Activated T-helper 2 cell treated with anti-CD3 and anti-CD28 coated beads, Interferon-gamma antibody, Interleukin-2, Interleukin-4, amounts not matched to agents 10 μg/mL and 5 μg/mL and 100 μg/mL, durations not matched to agents 14 hours and 24 hours and 36 hours (primary cell): Measurements from ENCODE around the gene MARF1. TPM values are rescaled to one million over a fixed set of nuclear protein-coding genes. Genes with fewer than 3 reads are reported as not detected.
"Not testable (repeated sequence)": the region's sequence is repeated elsewhere in the genome, so short reads cannot be mapped to it uniquely, and the experiment has no call there.

Source experiments
- DNase-seq: peaks from one replicate; pipeline ENCODE4 v3.0.0; 2021; ENCODE audit warnings: low spot score
- H3K27ac Mint-ChIP-seq: one replicate; pipeline ENCODE4 v1.8.0; 2021; ENCODE audit warnings: mixed read lengths
- H3K27me3 Mint-ChIP-seq: one replicate; pipeline ENCODE4 v1.8.0; 2021; ENCODE audit warnings: low read depth, mixed read lengths
- H3K36me3 Mint-ChIP-seq: one replicate; pipeline ENCODE4 v1.8.0; 2021; ENCODE audit warnings: low read depth, mixed read lengths
- H3K4me1 Mint-ChIP-seq: one replicate; pipeline ENCODE4 v1.8.0; 2021; ENCODE audit warnings: low read depth, mixed read lengths
- H3K4me3 Mint-ChIP-seq: one replicate; pipeline ENCODE4 v1.8.0; 2021; ENCODE audit warnings: low read depth, mild to moderate bottlenecking, moderate library complexity, mixed read lengths
- H3K9me3 Mint-ChIP-seq: one replicate; pipeline ENCODE4 v1.8.0; 2021; ENCODE audit warnings: mixed read lengths
- intact Hi-C: fragments of 100-400 bp; cut with micrococcal nuclease; formaldehyde crosslinking; loops from one replicate; pipeline ENCODE4 v1.15.1; 2023
- total RNA-seq: library from RNA; stranded (reverse); gene quantifications from 2 replicates; pipeline ENCODE4 v1.2.3, GENCODE V29; 2022

Gene MARF1
- total RNA-seq, 1 donor from 2014 or later, result 49.9 TPM

GRCh38 chr16:15566095-15566494, 76.9 kb downstream of the MARF1 start:
- DNase-seq, result no peak
- intact Hi-C loops, result no loop called here
- Mint-ChIP-seq H3K27me3 (no peaks in the 10 kb centered on the region), H3K4me1 (no peaks in the 10 kb centered on the region), H3K27ac (no peak overlapping the region), H3K9me3 (no peaks in the 10 kb centered on the region), H3K36me3 (peaks cover 7% of the 10 kb centered on the region), H3K4me3 (no peak overlapping the region)

GRCh38 chr16:15564604-15565339, 78.2 kb downstream of the MARF1 start:
- H3K27me3 Mint-ChIP-seq, result no peaks in the 10 kb centered on the region
- DNase-seq, result no peak
- H3K4me1 Mint-ChIP-seq, result no peaks in the 10 kb centered on the region
- H3K9me3 Mint-ChIP-seq, result no peaks in the 10 kb centered on the region
- no peak overlapping the region for H3K27ac Mint-ChIP-seq
- H3K4me3 Mint-ChIP-seq, result no peak overlapping the region
- intact Hi-C loops, result no loop called here
- H3K36me3 Mint-ChIP-seq, result no peaks in the 10 kb centered on the region

GRCh38 chr16:15559176-15559575, 83.8 kb downstream of the MARF1 start:
- H3K27ac Mint-ChIP-seq, result no peak overlapping the region
- no peak overlapping the region for H3K4me3 Mint-ChIP-seq
- DNase-seq, result no peak
- H3K27me3 Mint-ChIP-seq, result no peaks in the 10 kb centered on the region
- H3K36me3 Mint-ChIP-seq, result no peaks in the 10 kb centered on the region
- H3K4me1 Mint-ChIP-seq, result no peaks in the 10 kb centered on the region
- H3K9me3 Mint-ChIP-seq, result no peaks in the 10 kb centered on the region
- intact Hi-C loops, result no loop called here

GRCh38 chr16:15557258-15557657, 85.7 kb downstream of the MARF1 start:
- H3K27me3 Mint-ChIP-seq, result no peaks in the 10 kb centered on the region
- H3K36me3 Mint-ChIP-seq, result no peaks in the 10 kb centered on the region
- H3K27ac Mint-ChIP-seq, result no peak overlapping the region
- H3K4me1 Mint-ChIP-seq, result peaks cover 3% of the 10 kb centered on the region
- no peak overlapping the region for H3K4me3 Mint-ChIP-seq
- intact Hi-C loops, result no loop called here
- DNase-seq, result no peak
- no peaks in the 10 kb centered on the region for H3K9me3 Mint-ChIP-seq

GRCh38 chr16:15556130-15556529, 86.8 kb downstream of the MARF1 start:
- Mint-ChIP-seq H3K36me3 (no peaks in the 10 kb centered on the region), H3K4me3 (no peak overlapping the region), H3K4me1 (peaks cover 6% of the 10 kb centered on the region), H3K9me3 (no peaks in the 10 kb centered on the region), H3K27me3 (no peaks in the 10 kb centered on the region), H3K27ac (no peak overlapping the region)
- DNase-seq, result no peak
- intact Hi-C loops, result no loop called here

GRCh38 chr16:15553313-15554088, 89.5 kb downstream of the MARF1 start:
- no peaks in the 10 kb centered on the region for H3K9me3 Mint-ChIP-seq
- no peaks in the 10 kb centered on the region for H3K27me3 Mint-ChIP-seq
- intact Hi-C loops, result no loop called here
- H3K4me1 Mint-ChIP-seq, result peaks cover 9% of the 10 kb centered on the region
- H3K27ac Mint-ChIP-seq, result no peak overlapping the region
- H3K36me3 Mint-ChIP-seq, result no peaks in the 10 kb centered on the region
- no peak overlapping the region for H3K4me3 Mint-ChIP-seq
- no peak for DNase-seq

- Mint-ChIP-seq H3K27me3 (no peaks in the 10 kb centered on the region), H3K4me3 (no peak overlapping the region), H3K36me3 (no peaks in the 10 kb centered on the region), H3K9me3 (no peaks in the 10 kb centered on the region), H3K27ac (no peak overlapping the region), H3K4me1 (peaks cover 11% of the 10 kb centered on the region)
- DNase-seq, result no peak
- intact Hi-C loops, result no loop called here
These were observed 90.4 kb downstream of the MARF1 start for GRCh38 chr16:15552507-15552906.

GRCh38 chr16:15548482-15548891, 94.5 kb downstream of the MARF1 start:
- no peaks in the 10 kb centered on the region for H3K27me3 Mint-ChIP-seq
- no peak overlapping the region for H3K27ac Mint-ChIP-seq
- H3K4me3 Mint-ChIP-seq, result no peak overlapping the region
- no peak for DNase-seq
- no peaks in the 10 kb centered on the region for H3K9me3 Mint-ChIP-seq
- intact Hi-C loops, result no loop called here
- H3K4me1 Mint-ChIP-seq, result peaks cover 11% of the 10 kb centered on the region
- H3K36me3 Mint-ChIP-seq, result no peaks in the 10 kb centered on the region

GRCh38 chr16:15547768-15548096, 95.2 kb downstream of the MARF1 start:
- DNase-seq, result no peak
- intact Hi-C loops, result no loop called here
- H3K36me3 Mint-ChIP-seq, result no peaks in the 10 kb centered on the region
- H3K27me3 Mint-ChIP-seq, result no peaks in the 10 kb centered on the region
- H3K4me3 Mint-ChIP-seq, result no peak overlapping the region
- no peaks in the 10 kb centered on the region for H3K9me3 Mint-ChIP-seq
- peaks cover 11% of the 10 kb centered on the region for H3K4me1 Mint-ChIP-seq
- no peak overlapping the region for H3K27ac Mint-ChIP-seq

GRCh38 chr16:15547072-15547767, 95.7 kb downstream of the MARF1 start:
- intact Hi-C loops, DNase-seq, H3K27me3 Mint-ChIP-seq, H3K9me3 Mint-ChIP-seq, H3K4me3 Mint-ChIP-seq, H3K4me1 Mint-ChIP-seq, H3K27ac Mint-ChIP-seq, H3K36me3 Mint-ChIP-seq: not testable (repeated sequence)

- Mint-ChIP-seq H3K27me3 (no peaks in the 10 kb centered on the region), H3K4me3 (no peak overlapping the region), H3K9me3 (no peaks in the 10 kb centered on the region), H3K27ac (no peak overlapping the region), H3K36me3 (no peaks in the 10 kb centered on the region), H3K4me1 (peaks cover 3% of the 10 kb centered on the region)
- no peak for DNase-seq
- intact Hi-C loops, result no loop called here
These were observed 97.4 kb downstream of the MARF1 start for GRCh38 chr16:15545544-15545943.

- no peak overlapping the region for H3K27ac Mint-ChIP-seq
- no peaks in the 10 kb centered on the region for H3K36me3 Mint-ChIP-seq
- H3K4me3 Mint-ChIP-seq, result no peak overlapping the region
- intact Hi-C loops, result no loop called here
- H3K9me3 Mint-ChIP-seq, result no peaks in the 10 kb centered on the region
- no peaks in the 10 kb centered on the region for H3K27me3 Mint-ChIP-seq
- no peak for DNase-seq
- H3K4me1 Mint-ChIP-seq, result peaks cover 3% of the 10 kb centered on the region
These were observed 98.5 kb downstream of the MARF1 start for GRCh38 chr16:15544405-15544804.
